H9 (cell line): ENCODE data around the gene MYO7B. TPM values are rescaled to one million over a fixed set of nuclear protein-coding genes. Genes with fewer than 3 reads are reported as not detected.

Source experiments
- DNase-seq: peaks from one replicate; pipeline ENCODE4 v3.0.0-alpha.2; 2017
- H2AFZ ChIP-seq: one replicate; pipeline ENCODE4 v1.6.1; 2013; ENCODE audit warnings: mild to moderate bottlenecking, low read length, control low read depth, moderate library complexity
- H2AK5ac ChIP-seq: 2 replicates; pipeline ENCODE4 v1.6.1; 2013; ENCODE audit warnings: low read length, control low read depth, mixed read lengths; ENCODE audit not compliant: insufficient read length
- H2BK120ac ChIP-seq: one replicate; pipeline ENCODE4 v1.6.1; 2013; ENCODE audit warnings: low read depth, mild to moderate bottlenecking, low read length, control low read depth, inconsistent platforms; ENCODE audit not compliant: poor library complexity, severe bottlenecking
- H2BK12ac ChIP-seq: 2 replicates; pipeline ENCODE4 v1.6.1; 2013; ENCODE audit warnings: low read length, control low read depth, mixed read lengths, low read depth; ENCODE audit not compliant: insufficient read length
- H2BK15ac ChIP-seq: 2 replicates; pipeline ENCODE4 v1.6.1; 2013; ENCODE audit warnings: low read depth, low read length, control low read depth
- H2BK20ac ChIP-seq: one replicate; pipeline ENCODE4 v1.6.1; 2013; ENCODE audit warnings: low read depth, mild to moderate bottlenecking, low read length, control low read depth, inconsistent platforms; ENCODE audit not compliant: poor library complexity, severe bottlenecking
- H2BK5ac ChIP-seq: 2 replicates; pipeline ENCODE4 v1.6.1; 2013; ENCODE audit warnings: low read length, control low read depth, mixed read lengths; ENCODE audit not compliant: insufficient read length
- H3K14ac ChIP-seq: 2 replicates; pipeline ENCODE4 v1.6.1; 2013; ENCODE audit warnings: low read length, control low read depth; ENCODE audit not compliant: insufficient read depth
- H3K18ac ChIP-seq: 2 replicates; pipeline ENCODE4 v1.6.1; 2013; ENCODE audit warnings: low read depth, mild to moderate bottlenecking, mixed read lengths, low read length, control low read depth; ENCODE audit not compliant: insufficient read length
- H3K23ac ChIP-seq: 2 replicates; pipeline ENCODE4 v1.6.1; 2013; ENCODE audit warnings: low read length, control low read depth, mixed read lengths, low read depth; ENCODE audit not compliant: insufficient read length
- H3K23me2 ChIP-seq: 2 replicates; pipeline ENCODE4 v1.6.1; 2013; ENCODE audit warnings: low read depth, mild to moderate bottlenecking, mixed read lengths, low read length, control low read depth; ENCODE audit not compliant: insufficient read length, poor library complexity, severe bottlenecking
- H3K27ac ChIP-seq: 2 replicates; pipeline ENCODE4 v1.5.1; 2013; ENCODE audit warnings: low read length, control low read depth, mixed read lengths, low read depth; ENCODE audit not compliant: insufficient read length
- H3K27me3 ChIP-seq: 2 replicates; pipeline ENCODE4 v1.6.1; 2013; ENCODE audit warnings: low read length, control low read depth, inconsistent platforms; ENCODE audit not compliant: insufficient read depth
- H3K4ac ChIP-seq: 2 replicates; pipeline ENCODE4 v1.6.1; 2013; ENCODE audit warnings: low read depth, mild to moderate bottlenecking, control low read depth, inconsistent platforms, low read length, moderate library complexity
- H3K4me1 ChIP-seq: 2 replicates; pipeline ENCODE4 v1.6.1; 2013; ENCODE audit warnings: low read length, control low read depth, inconsistent platforms; ENCODE audit not compliant: insufficient read depth
- H3K4me2 ChIP-seq: 2 replicates; pipeline ENCODE4 v1.6.1; 2013; ENCODE audit warnings: low read length, control low read depth, mixed read lengths; ENCODE audit not compliant: insufficient read length, insufficient read depth
- H3K56ac ChIP-seq: 2 replicates; pipeline ENCODE4 v1.6.1; 2013; ENCODE audit warnings: low read depth, mild to moderate bottlenecking, mixed read lengths, low read length, control low read depth; ENCODE audit not compliant: insufficient read length
- H3K79me1 ChIP-seq: 2 replicates; pipeline ENCODE4 v1.6.1; 2013; ENCODE audit warnings: low read depth, mild to moderate bottlenecking, moderate library complexity, low read length, control low read depth, inconsistent platforms; ENCODE audit not compliant: insufficient read depth, poor library complexity, severe bottlenecking
- H3K79me2 ChIP-seq: 2 replicates; pipeline ENCODE4 v1.6.1; 2013; ENCODE audit warnings: low read length, control low read depth, inconsistent platforms; ENCODE audit not compliant: insufficient read depth
- H3K9ac ChIP-seq: 2 replicates; pipeline ENCODE4 v1.6.1; 2013; ENCODE audit warnings: low read length, control low read depth, mixed read lengths; ENCODE audit not compliant: insufficient read length; ENCODE audit errors: extremely low read depth
- H3K9me3 ChIP-seq: one replicate; pipeline ENCODE4 v1.6.1; 2013; ENCODE audit warnings: low read depth, low read length, inconsistent platforms; ENCODE audit not compliant: control insufficient read depth
- H3T11ph ChIP-seq: one replicate; pipeline ENCODE4 v1.6.1; 2013; ENCODE audit warnings: mild to moderate bottlenecking, low read length, control low read depth, inconsistent platforms
- H4K20me1 ChIP-seq: one replicate; pipeline ENCODE4 v1.6.1; 2013; ENCODE audit not compliant: control insufficient read depth, insufficient read length, insufficient read depth
- H4K5ac ChIP-seq: 2 replicates; pipeline ENCODE4 v1.6.1; 2013; ENCODE audit warnings: low read depth, mild to moderate bottlenecking, mixed read lengths, low read length, control low read depth; ENCODE audit not compliant: insufficient read length
- H4K8ac ChIP-seq: replicated peaks from 2 replicates; pipeline ENCODE4 v1.6.1; 2013; ENCODE audit warnings: low read length, control low read depth, mixed read lengths, low read depth; ENCODE audit not compliant: insufficient read length
- H4K91ac ChIP-seq: 2 replicates; pipeline ENCODE4 v1.6.1; 2013; ENCODE audit warnings: low read depth, mild to moderate bottlenecking, moderate library complexity, mixed read lengths, low read length, control low read depth; ENCODE audit not compliant: insufficient read length
- H3K27ac Mint-ChIP-seq, 3 experiments: 2 replicates in 2 of 3; 3 replicates in 1 of 3; pipeline ENCODE4 v1.8.0; 2020 to 2021; ENCODE audit warnings: mixed read lengths in 3 of 3, mild to moderate bottlenecking in 1 of 3, moderate library complexity in 1 of 3
- H3K27me3 Mint-ChIP-seq: 2 replicates; pipeline ENCODE4 v1.8.0; 2021; ENCODE audit warnings: low read depth, mild to moderate bottlenecking, moderate library complexity, mixed read lengths
- H3K36me3 Mint-ChIP-seq, 3 experiments: 2 replicates in 2 of 3; 3 replicates in 1 of 3; pipeline ENCODE4 v1.8.0; 2020 to 2021; ENCODE audit warnings: low read depth in 3 of 3, mixed read lengths in 3 of 3; ENCODE audit not compliant: insufficient read depth in 1 of 3
- H3K4me1 Mint-ChIP-seq, 2 experiments: 2 replicates each; pipeline ENCODE4 v1.8.0; 2020; ENCODE audit warnings: mixed read lengths in 2 of 2
- H3K4me3 Mint-ChIP-seq, 2 experiments: 2 replicates in 1 of 2; 3 replicates in 1 of 2; pipeline ENCODE4 v1.8.0; 2020 to 2021; ENCODE audit warnings: mild to moderate bottlenecking in 2 of 2, mixed read lengths in 2 of 2, moderate library complexity in 1 of 2
- H3K9me3 Mint-ChIP-seq, 2 experiments: 2 replicates in 1 of 2; 3 replicates in 1 of 2; pipeline ENCODE4 v1.8.0; 2020; ENCODE audit warnings: mild to moderate bottlenecking in 2 of 2, mixed read lengths in 2 of 2, moderate library complexity in 1 of 2
- WGBS: extraction: QIAGEN DNeasy Blood & Tissue Kit; methylation state at CpG from one replicate; pipeline ENCODE4 v1.1.7; 2013; ENCODE audit warnings: missing lambda C conversion rate, low lambda C conversion rate, mixed read lengths; ENCODE audit not compliant: insufficient read length; ENCODE audit errors: extremely low coverage; 5-methylcytosine and 5-hydroxymethylcytosine counted together
- total RNA-seq: library from RNA; stranded (reverse); gene quantifications from 2 replicates; pipeline ENCODE4 v1.2.1, GENCODE V29; 2021
- TF ChIP-seq, protein P1 (sequence below): fragments of 200-600 bp; sonication (generic); conservative IDR thresholded peaks from 3 replicates; pipeline ENCODE4 v1.8.0; 2021; ENCODE audit warnings: antibody characterized with exemption, mild to moderate bottlenecking

The MYO7B gene
- total RNA-seq, 1 experiment from 2014 or later, result not detected

DNA sequence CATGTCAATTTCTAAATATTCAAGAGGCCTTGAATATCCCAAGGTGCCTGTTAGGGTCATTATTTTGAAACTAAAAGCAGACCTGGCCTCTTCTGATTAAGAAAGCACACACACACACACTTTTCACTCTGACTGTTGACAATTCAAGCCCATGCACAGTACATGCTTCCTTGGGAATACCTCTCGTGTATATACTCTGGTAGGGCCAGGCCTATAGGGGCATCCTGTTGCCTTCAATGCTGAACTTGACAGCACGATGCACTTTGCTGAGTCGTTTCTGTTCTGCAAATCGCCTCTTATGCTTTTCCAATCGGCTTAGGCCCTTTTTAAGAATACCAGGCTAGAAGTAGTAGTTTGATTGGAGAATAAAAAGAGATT lies 49.8 kb upstream of the MYO7B start:
- Mint-ChIP-seq H3K27ac (no peak overlapping the region), H3K9me3 (no peaks in the 10 kb centered on the region), H3K36me3 (peaks cover 53 to 89% (median 82%) of the 10 kb centered on the region in 3 experiments; a peak in 6 of 7 replicates), H3K27me3 (no peaks in the 10 kb centered on the region), H3K4me1 (peaks cover 18% of the 10 kb centered on the region in 2 experiments), H3K4me3 (no peak overlapping the region)
- no peak overlapping the region for H2BK12ac ChIP-seq
- no peak overlapping the region for H3T11ph ChIP-seq
- no peak overlapping the region for H4K8ac ChIP-seq
- H2AFZ ChIP-seq, result no peak overlapping the region
- no peak overlapping the region for H3K18ac ChIP-seq
- no peak overlapping the region for H2BK20ac ChIP-seq
- no peaks in the 10 kb centered on the region for H3K27me3 ChIP-seq
- H3K23me2 ChIP-seq, result no peaks in the 10 kb centered on the region
- no peak overlapping the region for H2BK5ac ChIP-seq
- no peaks in the 10 kb centered on the region for H4K20me1 ChIP-seq
- no peak overlapping the region for H4K5ac ChIP-seq
- no peaks in the 10 kb centered on the region for H3K79me2 ChIP-seq
- no peak overlapping the region for H3K56ac ChIP-seq
- DNase-seq, result no peak
- no peak overlapping the region for H3K23ac ChIP-seq
- H3K27ac ChIP-seq, result no peak overlapping the region
- no peak overlapping the region for H3K4me2 ChIP-seq
- peaks cover 8% of the 10 kb centered on the region for H3K4me1 ChIP-seq
- no peak overlapping the region for H2BK120ac ChIP-seq
- H3K79me1 ChIP-seq, result no peaks in the 10 kb centered on the region
- no peak overlapping the region for H3K14ac ChIP-seq
- no peak overlapping the region for H3K9ac ChIP-seq
- TF ChIP-seq, protein P1, sequence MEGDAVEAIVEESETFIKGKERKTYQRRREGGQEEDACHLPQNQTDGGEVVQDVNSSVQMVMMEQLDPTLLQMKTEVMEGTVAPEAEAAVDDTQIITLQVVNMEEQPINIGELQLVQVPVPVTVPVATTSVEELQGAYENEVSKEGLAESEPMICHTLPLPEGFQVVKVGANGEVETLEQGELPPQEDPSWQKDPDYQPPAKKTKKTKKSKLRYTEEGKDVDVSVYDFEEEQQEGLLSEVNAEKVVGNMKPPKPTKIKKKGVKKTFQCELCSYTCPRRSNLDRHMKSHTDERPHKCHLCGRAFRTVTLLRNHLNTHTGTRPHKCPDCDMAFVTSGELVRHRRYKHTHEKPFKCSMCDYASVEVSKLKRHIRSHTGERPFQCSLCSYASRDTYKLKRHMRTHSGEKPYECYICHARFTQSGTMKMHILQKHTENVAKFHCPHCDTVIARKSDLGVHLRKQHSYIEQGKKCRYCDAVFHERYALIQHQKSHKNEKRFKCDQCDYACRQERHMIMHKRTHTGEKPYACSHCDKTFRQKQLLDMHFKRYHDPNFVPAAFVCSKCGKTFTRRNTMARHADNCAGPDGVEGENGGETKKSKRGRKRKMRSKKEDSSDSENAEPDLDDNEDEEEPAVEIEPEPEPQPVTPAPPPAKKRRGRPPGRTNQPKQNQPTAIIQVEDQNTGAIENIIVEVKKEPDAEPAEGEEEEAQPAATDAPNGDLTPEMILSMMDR, result no peak
- no peak overlapping the region for H2AK5ac ChIP-seq
- no peak overlapping the region for H2BK15ac ChIP-seq
- no peaks in the 10 kb centered on the region for H3K9me3 ChIP-seq
- WGBS, result no CpG with 5 or more reads among the region's 5 CpGs
- no peak overlapping the region for H4K91ac ChIP-seq
- H3K4ac ChIP-seq, result no peak overlapping the region
